ENCODE results near the gene POLA1.

POLA1 gene

DNA sequence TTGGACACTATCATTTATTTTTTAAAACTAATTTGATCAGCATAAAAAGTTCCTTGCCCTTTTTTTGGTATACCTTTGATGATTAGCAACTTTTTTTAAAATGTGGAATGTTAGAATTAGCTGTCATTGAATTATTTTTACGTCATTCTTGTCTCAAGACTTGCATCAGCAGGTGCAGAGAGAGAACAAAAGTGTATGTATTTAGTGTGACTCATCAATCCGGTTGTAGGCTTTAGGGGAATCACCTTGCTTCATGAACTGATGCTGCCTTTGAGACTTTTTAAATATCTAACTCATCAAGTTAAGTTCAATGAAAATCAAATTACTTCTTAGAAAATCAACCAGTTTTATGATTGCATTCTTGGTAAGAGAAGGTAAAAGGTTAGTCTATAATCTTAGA, 197.0 kb downstream of the POLA1 start:
- no peak for DNase-seq

DNA sequence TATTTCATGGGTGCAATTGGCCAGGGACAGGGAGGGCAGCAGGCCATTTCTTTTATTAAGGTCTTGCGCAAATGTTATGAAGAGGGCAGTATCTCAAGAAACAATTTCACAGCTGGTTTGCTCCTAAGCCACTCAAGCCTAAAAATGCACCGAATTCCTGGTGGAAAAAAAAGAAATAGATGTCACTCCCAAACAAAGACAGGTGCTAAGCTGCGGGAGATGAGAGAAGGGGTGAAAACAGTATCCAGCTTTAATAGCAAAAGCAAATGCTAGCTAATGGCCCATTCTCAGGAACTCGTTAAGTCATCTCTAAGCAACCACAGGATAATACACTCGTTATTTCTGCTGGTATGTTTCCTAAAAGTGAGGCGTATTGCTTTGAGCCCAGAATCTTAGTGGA, 205.7 kb downstream of the POLA1 start:
- no peak for DNase-seq

DNA sequence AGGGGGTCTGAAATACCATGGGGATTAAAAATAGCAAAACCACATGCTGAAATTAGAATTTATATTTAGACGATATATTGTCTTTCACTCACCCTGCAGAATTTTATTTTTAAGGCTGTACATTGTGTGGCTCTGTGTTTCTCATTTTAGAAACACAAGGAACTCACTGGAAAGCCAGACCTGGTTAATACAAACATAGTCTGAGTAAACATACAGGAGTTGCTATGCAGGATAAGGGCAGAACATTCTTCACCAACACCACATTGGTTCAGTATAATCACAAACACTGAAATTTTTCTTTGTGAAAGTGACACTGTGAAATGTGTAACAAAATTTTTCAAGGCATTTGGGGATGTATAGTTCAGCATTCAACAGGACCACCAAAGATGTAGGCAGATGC, 206.5 kb downstream of the POLA1 start:
- DNase-seq, result no peak

DNA sequence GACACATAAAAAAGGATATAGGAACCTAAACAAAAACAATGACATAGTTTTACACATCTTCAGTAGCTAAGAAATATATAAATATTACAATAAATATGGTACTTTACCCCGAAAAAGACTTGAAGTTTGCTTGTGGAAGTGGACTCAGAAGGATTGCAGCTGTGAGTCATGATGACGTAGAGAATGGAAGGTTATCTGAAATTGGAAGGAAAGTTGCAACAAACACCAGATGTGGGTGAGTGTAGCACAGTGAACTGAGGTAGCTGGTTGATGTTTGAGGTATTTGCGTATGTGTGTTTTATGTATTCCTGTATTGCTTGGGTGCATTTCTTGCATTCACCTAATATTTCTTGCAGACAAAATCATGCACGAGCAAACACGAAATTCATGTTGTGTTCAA, 209.1 kb downstream of the POLA1 start:
- no peak for DNase-seq

DNA sequence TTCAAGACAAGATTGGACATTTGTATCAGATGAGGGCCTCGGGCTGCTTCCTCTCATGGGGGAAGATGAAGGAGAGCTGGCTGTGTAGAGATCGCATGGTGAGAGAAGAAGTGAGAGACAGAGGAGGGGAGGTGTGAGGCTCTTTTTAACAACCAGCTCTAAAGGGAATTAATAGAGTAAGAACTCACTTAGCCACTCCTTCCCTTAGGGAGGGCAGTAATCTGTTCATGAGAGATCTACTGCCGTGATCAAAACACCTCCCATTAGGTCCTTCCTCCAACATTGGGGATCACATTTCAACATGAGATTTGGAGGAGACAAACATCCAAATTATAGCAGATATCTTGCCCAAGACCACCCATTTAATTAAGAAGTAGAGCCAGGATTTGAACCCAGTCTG, 225.0 kb downstream of the POLA1 start:
- DNase-seq, result no peak

DNA sequence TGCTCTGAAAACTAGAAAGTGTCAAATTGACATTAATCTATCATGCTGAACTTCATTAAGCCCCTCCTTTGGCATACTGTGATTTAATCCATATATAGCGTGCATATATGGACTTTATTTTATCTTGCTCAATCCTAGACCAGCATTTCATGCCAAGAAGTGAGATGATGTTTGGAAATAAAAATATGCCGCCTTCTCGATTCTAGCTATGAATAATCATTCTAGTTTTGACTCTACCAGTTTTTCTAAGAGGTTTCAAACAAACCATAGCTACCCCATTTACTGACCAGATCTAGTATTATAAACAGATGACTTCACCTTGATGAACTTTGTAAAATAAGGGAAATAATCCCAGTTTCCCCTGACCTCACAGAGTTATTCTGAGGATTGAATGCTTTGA, 227.1 kb downstream of the POLA1 start:
- DNase-seq, result no peak

DNA sequence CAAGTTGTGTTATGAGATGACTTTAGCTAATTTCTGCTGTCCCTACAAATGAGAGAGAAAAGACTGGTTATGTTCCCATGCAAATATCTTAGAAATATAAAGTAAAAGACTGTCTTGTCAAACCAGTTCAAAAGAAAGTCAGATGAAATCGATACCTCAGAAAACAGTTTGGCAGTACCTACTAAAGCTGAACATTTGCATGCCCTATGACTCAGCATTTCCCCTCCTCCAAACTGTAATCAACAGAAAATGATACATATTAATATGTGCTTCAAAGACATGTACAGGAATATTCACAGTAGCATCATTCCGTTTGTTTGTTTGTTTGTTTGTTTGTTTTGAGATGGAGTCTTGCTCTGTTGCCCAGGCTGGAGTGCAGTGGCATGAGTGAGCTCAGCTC, 231.7 kb downstream of the POLA1 start:
- no peak for DNase-seq

DNA sequence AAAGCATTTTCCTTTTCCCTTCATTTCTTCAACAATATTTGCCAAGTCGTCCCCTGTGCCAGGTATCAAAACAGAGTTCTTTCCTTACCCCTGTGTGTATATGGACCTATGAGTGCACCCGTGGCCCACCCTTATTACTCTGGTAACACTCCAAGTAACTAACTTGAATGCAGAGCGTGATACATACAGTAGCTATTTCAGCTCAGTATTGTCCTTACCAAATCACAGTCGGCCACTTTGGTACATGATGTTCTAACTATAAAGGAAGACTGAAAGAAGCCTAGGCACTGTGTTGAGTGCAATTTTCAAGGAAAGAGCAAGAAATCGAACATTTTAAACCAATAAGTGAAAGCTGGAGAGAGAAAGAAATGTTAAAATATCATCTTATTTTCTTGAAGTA, 233.7 kb downstream of the POLA1 start:
- DNase-seq, result no peak

DNA sequence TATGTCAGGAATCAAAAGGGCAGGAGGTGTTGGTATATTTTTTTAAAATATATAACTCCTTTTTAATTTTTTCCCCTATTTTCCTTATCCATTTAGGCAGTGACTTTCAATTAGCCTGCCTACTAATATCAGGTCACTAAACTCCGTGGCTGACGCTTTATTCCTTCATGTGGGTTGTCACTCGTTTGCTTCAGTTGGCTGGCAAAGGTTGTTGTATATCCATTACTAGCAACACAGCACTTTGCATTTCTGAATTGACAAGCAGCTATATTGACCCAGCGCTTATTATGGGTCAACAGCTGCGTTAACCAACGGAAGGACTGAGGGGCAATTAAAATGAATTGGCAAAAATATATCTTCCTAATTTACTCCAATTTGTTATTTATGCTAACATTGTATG, 234.4 kb downstream of the POLA1 start:
- no peak for DNase-seq

DNA sequence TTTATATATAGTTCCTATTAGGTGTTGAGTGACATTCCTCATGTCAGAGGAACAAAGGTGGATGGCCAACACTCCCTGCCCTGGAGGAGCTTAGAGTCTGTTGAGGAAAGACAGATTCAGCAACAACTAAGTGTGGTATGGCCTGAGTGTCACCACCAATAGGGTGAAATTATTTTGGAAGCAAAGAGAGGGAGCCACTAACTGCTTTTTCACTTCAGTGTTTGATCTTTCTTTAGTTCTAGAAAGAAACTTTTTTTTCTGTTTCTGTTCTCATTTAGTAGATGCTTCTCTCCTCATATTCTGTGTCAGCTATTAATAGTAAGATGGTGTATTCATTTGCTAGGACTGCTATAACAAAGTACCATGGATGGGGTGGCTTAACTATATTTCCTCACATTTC, 240.6 kb downstream of the POLA1 start:
- no peak for DNase-seq

DNA sequence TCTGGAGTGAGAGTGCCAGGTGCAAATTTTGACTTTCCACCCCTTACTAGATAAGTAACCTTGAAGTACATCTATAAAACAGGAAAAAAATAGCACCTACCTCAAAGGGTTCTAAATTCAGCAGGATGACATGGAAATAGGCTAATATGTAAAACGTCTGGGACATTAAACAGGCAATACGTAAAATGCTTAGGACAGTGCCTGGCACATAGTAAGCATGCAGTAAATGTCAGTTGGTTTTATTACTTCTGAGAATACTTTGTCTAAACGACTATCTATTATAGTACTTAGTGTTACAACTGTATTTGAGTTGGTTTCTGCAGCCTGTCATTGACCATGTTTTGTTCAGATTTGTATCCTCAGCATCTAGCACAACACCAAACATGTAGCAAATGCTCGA, 251.3 kb downstream of the POLA1 start:
- no peak for DNase-seq

DNA sequence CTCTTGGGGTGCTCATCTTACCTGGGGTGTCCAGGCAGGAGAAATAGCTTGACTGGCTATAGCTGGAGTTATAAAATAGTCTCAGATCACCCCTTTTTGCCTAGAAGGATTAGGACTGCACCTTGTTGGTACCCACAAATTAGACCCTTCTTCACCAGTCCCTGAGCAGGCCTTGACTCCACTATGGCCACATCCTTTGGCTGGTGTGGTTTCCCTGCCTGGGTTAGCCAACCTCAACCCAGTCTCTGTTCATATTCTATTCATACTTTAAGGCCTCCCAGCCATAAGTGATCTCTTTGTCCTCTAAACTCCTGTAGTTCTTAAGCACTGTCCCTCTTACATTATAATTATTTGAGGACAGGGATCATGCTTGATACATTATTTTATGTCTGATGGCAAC, 252.7 kb downstream of the POLA1 start:
- no peak for DNase-seq

DNA sequence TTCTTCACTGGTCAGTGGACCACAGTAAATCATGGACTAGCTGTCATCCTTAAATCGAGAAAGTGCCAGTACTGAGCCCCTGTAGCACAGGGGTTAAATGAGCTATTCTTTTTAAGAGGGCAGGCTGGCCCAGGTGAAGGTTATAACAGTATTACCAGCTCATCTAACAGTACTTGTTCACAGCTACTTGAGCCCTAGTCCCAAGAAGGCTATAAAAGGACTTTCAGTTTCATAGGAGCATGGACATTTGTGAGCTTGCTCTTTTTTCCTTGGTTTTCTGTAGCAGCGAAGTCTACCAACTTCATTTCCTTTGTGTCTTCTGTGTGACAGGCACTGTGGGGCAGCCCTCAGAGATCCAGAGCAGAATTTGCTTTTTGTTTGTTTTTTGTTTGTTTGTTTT, 261.0 kb downstream of the POLA1 start:
- DNase-seq, result no peak

DNA sequence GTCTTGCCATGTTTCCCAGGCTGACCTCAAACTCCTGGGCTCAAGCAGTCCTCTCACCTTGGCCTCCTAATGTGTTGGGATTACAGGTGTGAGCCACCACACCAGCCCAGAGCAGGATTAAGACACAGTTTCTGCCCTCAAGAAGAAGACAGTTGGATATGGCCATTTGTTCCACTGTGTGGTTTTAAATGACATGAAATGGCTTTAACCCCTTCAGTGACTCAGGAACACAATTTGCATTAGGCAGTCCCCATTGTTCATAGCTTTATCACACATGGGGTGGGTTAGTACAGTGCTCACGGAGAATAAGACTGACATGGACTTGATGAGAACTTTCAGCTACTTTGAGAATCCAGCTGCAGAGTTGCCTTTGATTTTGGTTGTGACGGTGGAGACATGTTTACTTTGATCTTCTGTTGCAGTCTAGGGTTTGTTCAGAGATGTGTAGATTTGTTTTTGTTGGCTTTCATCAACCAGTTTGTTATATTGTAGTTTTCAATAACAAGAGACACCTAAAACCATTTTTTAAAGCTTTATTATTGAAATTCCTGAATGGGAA, 261.7 kb downstream of the POLA1 start:
- no peak for DNase-seq

DNA sequence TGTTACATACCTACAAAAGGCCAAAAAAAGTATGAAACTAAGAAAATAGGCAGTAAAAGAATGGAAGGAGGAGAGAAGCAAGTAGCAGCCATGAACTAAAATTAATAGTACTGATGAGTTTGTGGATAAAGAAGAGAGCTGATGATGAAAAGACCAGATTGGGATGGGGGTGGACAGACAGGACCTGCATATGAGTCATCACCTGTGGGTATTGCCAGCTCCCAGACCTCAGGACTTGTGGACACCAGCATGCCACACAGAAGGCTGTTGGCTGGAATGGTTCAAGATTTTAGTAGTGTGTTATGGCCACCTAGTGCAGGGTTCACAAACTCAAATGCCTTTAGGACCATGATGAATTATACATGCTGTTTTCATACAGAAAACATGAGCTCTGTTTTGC, 263.1 kb downstream of the POLA1 start:
- no peak for DNase-seq

DNA sequence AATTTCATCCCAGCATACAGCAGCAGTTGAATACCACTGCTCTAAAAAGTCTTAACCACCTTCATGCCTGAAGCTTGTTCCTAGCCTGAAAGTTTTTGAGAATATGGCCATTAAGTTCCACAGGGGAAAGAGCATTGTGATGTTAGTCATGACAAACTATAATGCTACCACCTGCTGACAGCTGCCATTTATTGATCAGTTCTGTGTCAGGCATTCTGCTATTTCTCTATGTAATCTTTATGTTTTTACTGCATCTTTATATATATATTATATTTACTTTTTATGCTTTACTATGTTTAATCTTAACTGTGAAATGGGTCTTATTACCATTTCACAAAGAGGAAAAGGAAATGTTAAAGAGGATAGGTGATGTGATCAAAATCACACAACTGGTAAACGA, 268.1 kb downstream of the POLA1 start:
- DNase-seq, result no peak

DNA sequence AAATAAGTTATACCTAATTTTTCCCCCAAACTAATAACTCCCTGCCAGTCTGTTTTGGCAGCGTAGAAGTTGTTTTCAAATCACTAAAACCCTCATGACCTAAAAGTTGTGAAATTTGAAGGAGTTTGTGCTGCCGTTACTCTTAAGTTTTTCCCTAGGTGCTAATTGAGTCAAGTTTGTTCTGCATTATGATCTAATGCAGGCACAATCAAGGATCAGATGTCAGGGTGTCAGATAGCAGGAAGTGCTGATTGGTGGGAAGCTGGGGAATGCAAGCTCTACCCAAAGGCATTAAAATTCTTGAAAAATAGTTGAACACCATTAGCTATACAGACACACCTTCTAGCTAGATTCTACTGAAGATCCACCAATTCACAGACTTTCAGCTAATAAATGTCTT, 270.1 kb downstream of the POLA1 start:
- no peak for DNase-seq

DNA sequence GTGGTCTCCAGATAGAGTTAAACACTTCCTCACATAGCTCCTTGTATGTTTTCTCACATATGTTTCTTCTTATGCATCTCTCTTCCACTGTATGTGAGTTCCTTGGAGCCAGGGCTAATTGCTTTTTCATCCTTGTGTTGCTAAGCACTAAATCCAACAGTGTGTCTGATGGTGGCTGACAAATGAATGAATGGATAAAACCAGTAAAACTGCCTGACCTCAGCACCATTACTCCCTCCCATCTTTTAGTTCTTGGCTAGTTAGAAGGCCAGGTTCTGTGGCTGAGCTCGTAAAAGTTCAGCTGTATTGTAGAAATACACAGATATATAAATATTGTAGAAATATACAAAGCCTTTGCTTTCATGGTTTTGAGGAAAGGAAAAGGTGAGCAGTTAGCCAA, 271.7 kb downstream of the POLA1 start:
- no peak for DNase-seq

DNA sequence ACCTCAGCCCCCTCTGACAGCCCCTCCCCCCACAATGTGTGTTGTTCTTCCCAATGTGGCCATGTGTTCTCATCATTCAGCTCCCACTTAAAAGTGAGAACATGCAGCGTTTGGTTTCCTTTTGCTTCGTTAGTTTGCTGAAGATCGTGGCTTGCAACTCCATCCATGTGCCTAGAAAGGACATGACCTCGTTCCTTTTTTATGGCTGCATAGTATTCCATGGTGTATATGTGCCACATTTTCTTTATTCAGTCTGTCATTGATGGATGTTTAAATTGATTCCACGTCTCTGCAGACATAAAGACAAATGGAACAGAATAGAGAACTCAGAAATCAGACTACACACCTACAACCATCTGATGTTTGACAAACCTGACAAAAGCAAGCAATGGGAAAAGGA, 276.1 kb downstream of the POLA1 start:
- DNase-seq, result no peak

DNA sequence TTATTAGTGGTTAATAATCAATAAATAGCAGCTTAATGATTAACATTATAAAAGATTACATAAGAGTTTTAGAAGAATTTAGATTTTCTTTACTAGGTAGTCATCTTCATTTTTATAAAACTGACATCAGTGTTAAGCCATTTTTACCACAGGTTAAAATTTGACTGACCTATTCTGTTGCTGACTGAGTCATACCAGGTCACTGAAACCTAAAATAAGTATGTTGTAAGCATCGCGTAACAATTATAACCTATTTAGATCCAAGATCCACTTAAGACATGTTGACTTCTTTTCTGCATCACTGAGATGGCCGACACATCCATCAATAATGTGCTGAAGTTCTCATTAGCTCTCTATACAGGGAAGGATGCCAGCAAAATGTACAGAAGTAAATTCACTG, 285.4 kb downstream of the POLA1 start:
- no peak for DNase-seq

DNA sequence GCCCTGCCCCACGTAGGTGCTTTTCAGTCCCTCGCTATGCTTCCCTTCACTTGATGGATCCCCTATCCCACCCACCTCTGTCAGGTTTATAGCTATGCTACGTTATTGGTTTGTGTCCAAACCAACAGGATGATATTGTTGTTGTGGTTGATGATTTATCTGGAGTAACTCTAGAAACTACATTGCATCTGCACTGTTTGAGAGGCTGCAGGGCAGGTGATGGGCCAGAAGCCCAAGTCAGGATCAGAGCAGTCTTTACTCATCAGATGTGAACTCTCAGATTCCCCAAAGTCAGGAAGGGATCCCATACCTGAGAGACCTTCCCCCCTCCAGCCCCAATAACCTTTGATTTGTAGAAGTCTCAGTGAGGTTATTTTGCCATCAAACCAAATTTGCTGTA, 287.3 kb downstream of the POLA1 start:
- DNase-seq, result no peak

DNA sequence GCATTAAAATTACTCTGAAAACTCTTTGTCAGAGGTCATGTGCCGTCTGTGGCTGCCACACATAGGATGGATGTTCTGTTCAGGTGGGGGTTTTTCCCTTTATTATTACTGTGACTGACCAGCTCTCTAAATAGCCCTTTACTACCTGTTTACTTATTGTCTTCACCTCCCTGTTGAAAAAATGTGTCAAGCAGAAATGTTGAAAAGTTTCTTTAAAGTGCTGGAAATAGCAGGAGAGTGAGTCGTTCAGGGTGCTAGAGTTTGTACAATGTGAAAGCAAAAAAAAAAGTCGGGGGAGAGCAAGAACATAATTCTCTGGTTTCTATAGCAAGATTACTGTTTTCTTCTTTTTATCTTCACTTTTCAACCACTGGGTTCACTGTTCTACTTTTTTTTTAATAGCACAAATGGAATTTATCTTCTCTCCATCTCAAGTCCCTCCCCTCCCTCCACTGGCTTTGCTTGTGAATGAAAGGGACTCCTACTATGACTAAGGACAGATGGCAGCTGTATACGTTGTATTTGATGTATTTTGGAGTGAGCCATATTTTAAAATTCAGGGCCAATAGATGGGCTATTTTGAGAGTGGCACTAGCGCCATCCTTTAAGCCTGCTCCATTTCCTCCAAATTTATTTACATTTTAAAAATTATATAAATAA, 288.7 kb downstream of the POLA1 start:
- DNase-seq, result no peak

DNA sequence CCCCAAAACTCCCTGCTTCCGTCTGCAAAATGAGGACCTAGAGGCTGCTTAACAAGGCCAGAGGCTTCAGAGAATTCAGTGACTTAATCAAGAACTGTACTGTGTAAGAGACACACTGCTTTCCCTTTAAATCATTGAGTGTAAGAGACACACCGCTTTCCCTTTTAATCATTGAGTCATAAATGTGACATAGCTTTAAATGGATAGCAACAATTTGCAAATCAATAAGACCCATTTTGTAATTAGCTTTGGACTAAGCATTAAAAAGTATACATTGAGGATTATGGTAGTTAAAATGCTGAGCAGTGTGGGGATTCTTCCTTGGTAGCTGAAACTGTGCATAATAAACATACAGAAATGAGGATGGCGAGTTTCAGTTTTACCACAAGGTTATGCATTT, 290.2 kb downstream of the POLA1 start:
- DNase-seq, result no peak

DNA sequence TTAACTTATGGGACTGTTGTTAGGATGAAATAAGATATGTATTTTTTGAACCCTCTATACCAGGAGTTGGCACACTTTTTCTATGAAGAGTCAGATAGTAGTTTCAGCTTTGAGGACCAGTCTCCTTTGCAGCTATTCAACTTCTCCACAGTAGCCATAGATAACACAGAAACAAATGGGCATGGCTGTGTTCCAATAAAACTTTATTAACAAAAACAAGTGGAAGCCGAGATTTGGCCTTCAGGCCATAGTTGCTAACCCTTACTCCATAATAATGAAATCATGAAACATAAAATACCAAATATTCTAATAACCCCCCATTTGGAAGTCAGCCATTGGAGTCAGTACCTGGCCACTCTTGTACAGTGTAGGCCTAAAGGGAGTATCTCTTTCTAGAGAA, 291.4 kb downstream of the POLA1 start:
- DNase-seq, result no peak

DNA sequence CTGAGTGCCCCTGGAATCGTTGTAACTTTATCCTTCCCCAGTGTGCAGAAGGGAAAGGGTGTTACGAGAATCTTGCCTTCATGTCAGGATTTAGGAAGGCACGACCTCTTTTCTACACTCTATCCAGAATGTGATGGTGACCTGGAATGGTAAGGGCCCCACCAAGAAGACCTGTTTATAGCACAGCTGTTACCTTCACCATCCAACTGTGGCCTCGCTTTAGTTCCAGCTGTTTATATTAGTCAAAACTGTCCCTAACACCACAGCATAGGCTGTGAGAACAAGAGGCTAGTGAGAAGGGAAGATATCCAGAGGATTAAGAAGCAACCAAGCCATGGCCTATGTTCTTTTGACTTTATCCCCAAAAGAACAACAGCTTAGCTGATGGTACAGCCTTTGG, 294.0 kb downstream of the POLA1 start:
- DNase-seq, result no peak

DNA sequence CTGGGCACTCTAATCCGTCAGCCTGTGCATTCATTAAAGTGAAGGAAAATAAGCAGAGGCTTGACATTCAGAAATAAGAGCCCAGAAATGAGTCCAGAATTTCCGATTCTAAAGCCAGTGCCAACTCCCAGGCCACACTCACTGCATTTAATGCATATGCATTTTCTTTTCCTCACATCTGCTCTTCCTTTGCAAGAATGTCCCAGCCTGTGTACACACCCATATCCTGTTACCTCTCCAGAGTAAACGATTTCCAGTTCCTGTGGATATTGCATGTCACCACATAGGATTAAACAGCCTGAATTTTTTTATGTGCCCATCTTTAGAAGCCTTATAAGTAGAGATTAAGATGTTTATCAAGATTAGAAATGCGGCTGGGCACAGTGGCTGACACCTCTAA, 294.6 kb downstream of the POLA1 start:
- DNase-seq, result no peak

Measured in MV-4-11 (cell line).